Upper lobe of left lung (tissue), 6 donors: ENCODE data around the gene MEGF9. TPM values are rescaled to one million over a fixed set of nuclear protein-coding genes. Genes with fewer than 3 reads are reported as not detected.

Experiments
- ATAC-seq, 2 donors: fragments of 200-7000 bp; cut with Tn5 transposase; one replicate each; pipeline ENCODE4 v1.9.1; 2022; ENCODE audit warnings: mild to moderate bottlenecking in 2 of 2, moderate library complexity in 2 of 2; ENCODE audit not compliant: low FRiP score in 2 of 2
- DNase-seq, 2 donors: peaks; one replicate each; pipeline ENCODE4 v3.0.0-alpha.2; 2019 to 2020
- H3K27ac ChIP-seq, 4 donors: fragments of 200-600 bp; sonication (generic); one replicate each; pipeline ENCODE4 v1.5.1; 2016 to 2019
- H3K27me3 ChIP-seq, 4 donors: fragments of 200-600 bp; sonication (generic); one replicate each; pipeline ENCODE4 v1.5.1; 2017 to 2019
- H3K36me3 ChIP-seq, 4 donors: fragments of 200-600 bp; sonication (generic); one replicate each; pipeline ENCODE4 v1.5.1; 2016 to 2019
- H3K4me1 ChIP-seq, 4 donors: fragments of 200-600 bp; sonication (generic); one replicate each; pipeline ENCODE4 v1.5.1; 2018 to 2019
- H3K4me3 ChIP-seq, 4 donors: fragments of 200-600 bp; sonication (generic); one replicate each; pipeline ENCODE4 v1.5.1; 2017 to 2019; ENCODE audit warnings: mild to moderate bottlenecking in 2 of 4, moderate library complexity in 1 of 4
- H3K9me3 ChIP-seq, 4 donors: fragments of 200-600 bp; sonication (generic); one replicate each; pipeline ENCODE4 v1.5.1; 2018 to 2019
- CTCF ChIP-seq, 6 experiments: fragments of 450-650 bp in 4 of 6; fragments of 200-600 bp in 2 of 6; sonication (generic) in 2 of 6; IDR thresholded peaks; one replicate each; pipeline ENCODE4 v1.5.1; 2016 to 2019; ENCODE audit warnings: antibody characterized with exemption in 6 of 6
- EP300 ChIP-seq, 4 donors: sonication (generic); formaldehyde crosslinking; IDR thresholded peaks; one replicate each; pipeline ENCODE4 v1.5.1; 2017; ENCODE audit warnings: antibody characterized with exemption in 4 of 4, control low read depth in 2 of 4
- POLR2A ChIP-seq, 4 donors: fragments of 450-650 bp; IDR thresholded peaks; one replicate each; pipeline ENCODE4 v1.5.1; 2016 to 2017; ENCODE audit warnings: antibody characterized with exemption in 4 of 4, mild to moderate bottlenecking in 2 of 4
- POLR2AphosphoS5 ChIP-seq, 2 donors: sonication (generic); formaldehyde crosslinking; IDR thresholded peaks; one replicate each; pipeline ENCODE4 v1.5.1; 2017; ENCODE audit warnings: antibody characterized with exemption in 2 of 2
- WGBS, 2 donors: methylation state at CpG; one replicate each; pipeline ENCODE4 v1.1.5; 2017 to 2018; 5-methylcytosine and 5-hydroxymethylcytosine counted together
- total RNA-seq, 6 donors: library from RNA; depleted of rRNA in 4 of 6; stranded (reverse); fragments of >200 nt in 4 of 6; gene quantifications; one replicate each; pipeline versions ENCODE4 v1.1.0 to v1.2.1, GENCODE V29; 2016 to 2021
- donor health status: DM: no; HTN: no; CAD: no; lungs with moderate emphysema.
- donor health status: DM: no; HTN: yes; CAD: no; lungs with severe emphysema.

MEGF9 gene
- total RNA-seq, 6 donors from 2014 or later, result 30.4 to 130 (median 71.0) TPM

- ATAC-seq, result peak in 1 of 2 donors; percentile 16
- TF ChIP-seq POLR2A (IDR thresholded peaks at IDR 0.05), result peak in 1 of 4 donors; percentile 25
- no peak for TF ChIP-seq EP300 (IDR thresholded peaks at IDR 0.05)
Measured at GRCh38 chr9:120734607-120735410, 20.5 kb upstream of the MEGF9 start.

GRCh38 chr9:120733190-120733589 is 18.9 kb upstream of the MEGF9 start:
- no peaks in the 10 kb centered on the region for H3K9me3 ChIP-seq
- WGBS, 2 donors, result 59 to 62% methylated on average over 5 of the region's 5 CpGs
- no peak for TF ChIP-seq CTCF (IDR thresholded peaks at IDR 0.05)
- TF ChIP-seq POLR2AphosphoS5 (IDR thresholded peaks at IDR 0.05), result peak; percentile 52 to 70
- peak in 1 of 4 donors; percentile 39 for TF ChIP-seq POLR2A (IDR thresholded peaks at IDR 0.05)
- peak in 3 of 4 donors; percentile 66 to 94 (median 93) for TF ChIP-seq EP300 (IDR thresholded peaks at IDR 0.05)
- H3K36me3 ChIP-seq, result no peaks in the 10 kb centered on the region
- no peaks in the 10 kb centered on the region for H3K27me3 ChIP-seq
- peaks cover 35 to 64% (median 44%) of the 10 kb centered on the region in 4 donors for H3K4me1 ChIP-seq
- H3K4me3 ChIP-seq, result no peak overlapping the region
- ATAC-seq (peak; percentile 37 to 72), DNase-seq (peak in 1 of 2 donors; percentile 91)
- peak overlapping the region; percentile 73 to 92 (median 89) for H3K27ac ChIP-seq

More at GRCh38 chr9:120734607-120735410, 20.5 kb upstream of the MEGF9 start:
- H3K27ac ChIP-seq, result peak overlapping the region; percentile 73 to 92 (median 89)
- H3K4me1 ChIP-seq, result peaks cover 33 to 58% (median 34%) of the 10 kb centered on the region in 4 donors
- 25 to 48% methylated on average over 2 of the region's 2 CpGs for WGBS, 2 donors
- DNase-seq, result peak in 1 of 2 donors; percentile 48
- H3K9me3 ChIP-seq, result no peaks in the 10 kb centered on the region
- H3K27me3 ChIP-seq, result no peaks in the 10 kb centered on the region
- H3K36me3 ChIP-seq, result no peaks in the 10 kb centered on the region
- H3K4me3 ChIP-seq, result no peak overlapping the region

- Histone ChIP-seq H3K4me3 (no peak overlapping the region), H3K36me3 (no peaks in the 10 kb centered on the region), H3K9me3 (no peaks in the 10 kb centered on the region), H3K27me3 (no peaks in the 10 kb centered on the region), H3K4me1 (peaks cover 35 to 59% (median 44%) of the 10 kb centered on the region in 4 donors), H3K27ac (peak overlapping the region; percentile 1 to 92 (median 76))
- WGBS, 2 donors, result 64 to 66% methylated on average over 4 to 7 of the region's 7 CpGs
- peak; percentile 67 to 72 for TF ChIP-seq POLR2AphosphoS5 (IDR thresholded peaks at IDR 0.05)
- TF ChIP-seq POLR2A (IDR thresholded peaks at IDR 0.05), result peak in 1 of 4 donors; percentile 1
- peak in 2 of 4 donors; percentile 83 to 95 for TF ChIP-seq EP300 (IDR thresholded peaks at IDR 0.05)
- TF ChIP-seq CTCF (IDR thresholded peaks at IDR 0.05), result no peak
- ATAC-seq, result peak; percentile 59 to 90
- DNase-seq, result peak in 1 of 2 donors; percentile 93
Measured at GRCh38 chr9:120730654-120731514, 16.6 kb upstream of the MEGF9 start.

GRCh38 chr9:120729791-120730241 is 15.5 kb upstream of the MEGF9 start:
- 36 to 45% methylated on average over 5 of the region's 5 CpGs for WGBS, 2 donors
- ATAC-seq (peak in 1 of 2 donors; percentile 18), DNase-seq (no peak)
- H3K4me3 ChIP-seq, result no peak overlapping the region
- no peaks in the 10 kb centered on the region for H3K27me3 ChIP-seq
- TF ChIP-seq CTCF (IDR thresholded peaks at IDR 0.05), result no peak
- TF ChIP-seq POLR2A (IDR thresholded peaks at IDR 0.05), result no peak
- no peak for TF ChIP-seq POLR2AphosphoS5 (IDR thresholded peaks at IDR 0.05)
- TF ChIP-seq EP300 (IDR thresholded peaks at IDR 0.05), result no peak
- peak overlapping the region; percentile 34 to 91 (median 76) for H3K27ac ChIP-seq
- no peaks in the 10 kb centered on the region for H3K36me3 ChIP-seq
- peaks cover 30 to 56% (median 39%) of the 10 kb centered on the region in 4 donors for H3K4me1 ChIP-seq
- H3K9me3 ChIP-seq, result no peaks in the 10 kb centered on the region

GRCh38 chr9:120726484-120726883 is 12.2 kb upstream of the MEGF9 start:
- H3K36me3 ChIP-seq, result no peaks in the 10 kb centered on the region
- WGBS, 2 donors, result 84 to 88% methylated on average over 2 of the region's 2 CpGs
- no peak overlapping the region for H3K27ac ChIP-seq

More at GRCh38 chr9:120726484-120726883, 12.2 kb upstream of the MEGF9 start:
- no peaks in the 10 kb centered on the region for H3K9me3 ChIP-seq
- ATAC-seq (no peak), DNase-seq (no peak)
- TF ChIP-seq POLR2AphosphoS5 (IDR thresholded peaks at IDR 0.05) (no peak), POLR2A (IDR thresholded peaks at IDR 0.05) (no peak), CTCF (IDR thresholded peaks at IDR 0.05) (no peak), EP300 (IDR thresholded peaks at IDR 0.05) (no peak)
- H3K4me1 ChIP-seq, result peaks cover 12 to 32% (median 18%) of the 10 kb centered on the region in 4 donors
- no peaks in the 10 kb centered on the region for H3K27me3 ChIP-seq
- H3K4me3 ChIP-seq, result no peak overlapping the region
